ENCODE measurements around the gene DEFB112.

GRCh38 chr6:50096296-50096695 is 46.6 kb upstream of the DEFB112 start:
- no peak for TF ChIP-seq CTCF (IDR thresholded peaks at IDR 0.05 in 4 of 5, conservative IDR thresholded peaks at IDR 0.05 in 1 of 5)
- TF ChIP-seq POLR2A (IDR thresholded peaks at IDR 0.05): no peak

Measured in gastrocnemius medialis (tissue), 4 donors.